Tibial artery (tissue), 4 donors: ENCODE results near the gene MED7.

Experiments used
- DNase-seq, 2 donors: peaks; one replicate each; pipeline ENCODE4 v3.0.0-alpha.2; 2019
- H3K27ac ChIP-seq, 2 donors: fragments of 200-600 bp; sonication (generic) in 1 of 2; 1 replicate in 1 of 2; 2 replicates in 1 of 2; pipeline ENCODE4 v1.5.1; 2018 to 2019; ENCODE audit warnings: mild to moderate bottlenecking in 1 of 2
- H3K27me3 ChIP-seq, 2 donors: fragments of 200-600 bp; sonication (generic) in 1 of 2; one replicate each; pipeline versions ENCODE4 v1.5.1 to v1.6.0; 2016 to 2019
- H3K36me3 ChIP-seq, 3 donors: fragments of 200-600 bp; sonication (generic) in 2 of 3; one replicate each; pipeline ENCODE4 v1.5.1; 2016 to 2019; ENCODE audit warnings: mild to moderate bottlenecking in 2 of 3
- H3K4me1 ChIP-seq, 4 donors: fragments of 200-600 bp; sonication (generic) in 2 of 4; 1 replicate in 3 of 4; 2 replicates in 1 of 4; pipeline ENCODE4 v1.5.1; 2016 to 2019
- H3K4me3 ChIP-seq, 2 donors: fragments of 200-600 bp; sonication (generic) in 1 of 2; 1 replicate in 1 of 2; 2 replicates in 1 of 2; pipeline ENCODE4 v1.5.1; 2018 to 2019; ENCODE audit warnings: mild to moderate bottlenecking in 2 of 2
- H3K9me3 ChIP-seq, 3 donors: fragments of 200-600 bp; sonication (generic) in 1 of 3; one replicate each; pipeline ENCODE4 v1.5.1; 2016 to 2019
- intact Hi-C: fragments of 100-400 bp; cut with DNase I; formaldehyde crosslinking; loops from one replicate; pipeline ENCODE4 v1.15.0; 2023; ENCODE audit warnings: low total_unique reads
- TF ChIP-seq, protein P1 (sequence below), 2 experiments: fragments of 200-600 bp in 1 of 2; fragments of 450-650 bp in 1 of 2; IDR thresholded peaks; one replicate each; pipeline ENCODE4 v1.5.1; 2017 to 2019; ENCODE audit warnings: antibody characterized with exemption in 2 of 2, mild to moderate bottlenecking in 1 of 2, moderate library complexity in 1 of 2

MED7 gene

GRCh38 chr5:157121709-157122108, 21.0 kb downstream of the MED7 start:
- no peaks in the 10 kb centered on the region for H3K4me1 ChIP-seq
- intact Hi-C loops: no loop called here
- H3K27me3 ChIP-seq: no peaks in the 10 kb centered on the region
- DNase-seq: no peak
- TF ChIP-seq, protein P1, sequence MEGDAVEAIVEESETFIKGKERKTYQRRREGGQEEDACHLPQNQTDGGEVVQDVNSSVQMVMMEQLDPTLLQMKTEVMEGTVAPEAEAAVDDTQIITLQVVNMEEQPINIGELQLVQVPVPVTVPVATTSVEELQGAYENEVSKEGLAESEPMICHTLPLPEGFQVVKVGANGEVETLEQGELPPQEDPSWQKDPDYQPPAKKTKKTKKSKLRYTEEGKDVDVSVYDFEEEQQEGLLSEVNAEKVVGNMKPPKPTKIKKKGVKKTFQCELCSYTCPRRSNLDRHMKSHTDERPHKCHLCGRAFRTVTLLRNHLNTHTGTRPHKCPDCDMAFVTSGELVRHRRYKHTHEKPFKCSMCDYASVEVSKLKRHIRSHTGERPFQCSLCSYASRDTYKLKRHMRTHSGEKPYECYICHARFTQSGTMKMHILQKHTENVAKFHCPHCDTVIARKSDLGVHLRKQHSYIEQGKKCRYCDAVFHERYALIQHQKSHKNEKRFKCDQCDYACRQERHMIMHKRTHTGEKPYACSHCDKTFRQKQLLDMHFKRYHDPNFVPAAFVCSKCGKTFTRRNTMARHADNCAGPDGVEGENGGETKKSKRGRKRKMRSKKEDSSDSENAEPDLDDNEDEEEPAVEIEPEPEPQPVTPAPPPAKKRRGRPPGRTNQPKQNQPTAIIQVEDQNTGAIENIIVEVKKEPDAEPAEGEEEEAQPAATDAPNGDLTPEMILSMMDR (IDR thresholded peaks at IDR 0.05): no peak
- H3K4me3 ChIP-seq: no peak overlapping the region
- H3K27ac ChIP-seq: no peak overlapping the region
- no peaks in the 10 kb centered on the region for H3K36me3 ChIP-seq
- peaks cover 0 to 7% (median 3%) of the 10 kb centered on the region in 3 donors for H3K9me3 ChIP-seq

GRCh38 chr5:157120102-157120501, 22.6 kb downstream of the MED7 start:
- DNase-seq: no peak
- Histone ChIP-seq H3K4me1 (no peaks in the 10 kb centered on the region), H3K27ac (no peak overlapping the region), H3K9me3 (peaks cover 0 to 7% (median 3%) of the 10 kb centered on the region in 3 donors), H3K27me3 (no peaks in the 10 kb centered on the region), H3K4me3 (no peak overlapping the region), H3K36me3 (no peaks in the 10 kb centered on the region)
- TF ChIP-seq, protein P1 (IDR thresholded peaks at IDR 0.05): no peak
- intact Hi-C loops: no loop called here

DNA sequence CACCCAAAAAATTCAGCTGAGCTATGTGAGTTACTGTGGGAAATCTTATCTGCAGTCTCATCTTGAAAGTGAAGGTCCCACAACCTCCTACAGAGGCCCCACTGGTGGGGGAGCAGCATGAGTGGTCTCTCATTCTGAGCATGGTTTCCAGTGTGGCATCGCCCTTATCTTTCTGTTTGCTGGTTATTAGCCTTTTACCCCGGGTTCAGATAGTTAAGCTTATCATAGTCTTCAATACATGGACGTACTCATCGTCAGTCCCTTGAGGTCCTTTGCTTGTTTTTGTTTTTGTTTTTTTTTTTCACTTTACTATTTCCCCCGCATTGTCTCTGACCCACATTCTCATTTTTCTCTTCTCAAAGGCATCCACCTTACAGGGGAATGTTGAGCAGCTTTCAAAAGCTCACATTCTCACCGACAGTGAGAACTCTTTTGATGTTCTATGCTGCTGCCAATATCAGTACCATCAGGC, 26.1 kb downstream of the MED7 start:
- no peak for DNase-seq
- TF ChIP-seq, protein P1 (IDR thresholded peaks at IDR 0.05): no peak
- intact Hi-C loops: no loop called here
- Histone ChIP-seq H3K4me1 (no peaks in the 10 kb centered on the region), H3K27ac (no peak overlapping the region), H3K36me3 (no peaks in the 10 kb centered on the region), H3K27me3 (no peaks in the 10 kb centered on the region), H3K4me3 (no peak overlapping the region), H3K9me3 (peaks cover 0 to 7% (median 0%) of the 10 kb centered on the region in 3 donors)

GRCh38 chr5:157115502-157115901, 27.2 kb downstream of the MED7 start:
- TF ChIP-seq, protein P1 (IDR thresholded peaks at IDR 0.05): no peak
- Histone ChIP-seq H3K9me3 (no peaks in the 10 kb centered on the region), H3K27me3 (no peaks in the 10 kb centered on the region), H3K36me3 (no peaks in the 10 kb centered on the region), H3K4me3 (no peak overlapping the region), H3K4me1 (no peaks in the 10 kb centered on the region), H3K27ac (no peak overlapping the region)
- intact Hi-C loops: no loop called here
- no peak for DNase-seq

DNA sequence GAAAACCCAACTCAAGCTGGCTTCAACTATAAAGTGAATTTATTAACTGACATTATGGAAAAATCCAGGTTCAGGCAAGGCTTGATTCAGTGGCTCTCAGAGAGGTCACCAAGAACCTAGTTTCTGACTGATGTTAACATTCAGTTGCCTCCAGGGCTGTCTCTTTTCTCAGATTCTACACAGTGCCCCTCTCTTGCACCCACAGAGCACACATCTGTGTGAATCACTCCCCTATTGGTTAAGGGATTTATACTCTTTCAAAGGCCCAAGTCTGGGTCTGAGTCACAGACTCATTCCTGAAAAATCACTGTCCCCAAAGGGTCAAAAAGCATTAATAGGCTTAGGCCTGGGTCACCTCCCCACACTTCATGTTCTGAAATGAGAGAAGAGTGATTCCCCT, 27.7 kb downstream of the MED7 start:
- H3K4me1 ChIP-seq: no peaks in the 10 kb centered on the region
- TF ChIP-seq, protein P1 (IDR thresholded peaks at IDR 0.05): no peak
- H3K27me3 ChIP-seq: no peaks in the 10 kb centered on the region
- intact Hi-C loops: no loop called here
- no peak overlapping the region for H3K4me3 ChIP-seq
- H3K9me3 ChIP-seq: no peaks in the 10 kb centered on the region
- no peak overlapping the region for H3K27ac ChIP-seq
- no peaks in the 10 kb centered on the region for H3K36me3 ChIP-seq
- DNase-seq: no peak

GRCh38 chr5:157113002-157113401, 29.7 kb downstream of the MED7 start:
- no peaks in the 10 kb centered on the region for H3K4me1 ChIP-seq
- no peaks in the 10 kb centered on the region for H3K36me3 ChIP-seq
- no peak for DNase-seq
- H3K27ac ChIP-seq: no peak overlapping the region
- TF ChIP-seq, protein P1 (IDR thresholded peaks at IDR 0.05): no peak
- no peaks in the 10 kb centered on the region for H3K27me3 ChIP-seq
- no peaks in the 10 kb centered on the region for H3K9me3 ChIP-seq
- no peak overlapping the region for H3K4me3 ChIP-seq
- intact Hi-C loops: no loop called here
